ENCODE measurements around the gene GOLGB1. TPM values are rescaled to one million over a fixed set of nuclear protein-coding genes. Genes with fewer than 3 reads are reported as not detected.

The GOLGB1 gene
- total and polyA plus RNA-seq, 2 experiments from 2014 or later, result 40.2 to 70.2 TPM

Small RNA genes within 50 kb of the gene (small RNA-seq; reads per million reads assigned to genes)
- not detected for gene RNU4-62P

Other genes with a start within 250 kb of the GOLGB1 start
- 1.4 and 2.5 TPM in 2 replicates for gene POLQ, start 203.8 kb downstream of the GOLGB1 start, total RNA-seq
- gene POLQ, start 203.8 kb downstream of the GOLGB1 start, polyA plus RNA-seq, result 0.68 and 1.3 TPM in 2 replicates
- gene ARGFX, start 181.8 kb downstream of the GOLGB1 start, total RNA-seq, result not detected in 2 replicates
- gene ARGFX, start 181.8 kb downstream of the GOLGB1 start, polyA plus RNA-seq, result not detected in 2 replicates
- gene FBXO40, start 156.4 kb downstream of the GOLGB1 start, total RNA-seq, result not detected in 2 replicates
- gene FBXO40, start 156.4 kb downstream of the GOLGB1 start, polyA plus RNA-seq, result not detected in 2 replicates
- 1.3 TPM in 2 replicates for gene HCLS1, start 88.8 kb downstream of the GOLGB1 start, total RNA-seq
- 1.1 TPM in 1 of 2 replicates, not detected in the other for gene HCLS1, start 88.8 kb downstream of the GOLGB1 start, polyA plus RNA-seq
- 21.8 and 24.1 TPM in 2 replicates for gene IQCB1, start 85.3 kb upstream of the GOLGB1 start, total RNA-seq
- 14.4 and 23.0 TPM in 2 replicates for gene IQCB1, start 85.3 kb upstream of the GOLGB1 start, polyA plus RNA-seq
- 3.6 and 7.4 TPM in 2 replicates for gene EAF2, start 85.5 kb upstream of the GOLGB1 start, total RNA-seq
- 6.0 and 9.7 TPM in 2 replicates for gene EAF2, start 85.5 kb upstream of the GOLGB1 start, polyA plus RNA-seq
- gene SLC15A2, start 144.7 kb upstream of the GOLGB1 start, total RNA-seq, result 6.5 and 11.2 TPM in 2 replicates
- 5.4 and 5.8 TPM in 2 replicates for gene SLC15A2, start 144.7 kb upstream of the GOLGB1 start, polyA plus RNA-seq